H9 (cell line): ENCODE data around the gene CDNF. TPM values are rescaled to one million over a fixed set of nuclear protein-coding genes. Genes with fewer than 3 reads are reported as not detected.

Experiments used
- DNase-seq: peaks from one replicate; pipeline ENCODE4 v3.0.0-alpha.2; 2017
- H2AFZ ChIP-seq: one replicate; pipeline ENCODE4 v1.6.1; 2013; ENCODE audit warnings: mild to moderate bottlenecking, low read length, control low read depth, moderate library complexity
- H2AK5ac ChIP-seq: 2 replicates; pipeline ENCODE4 v1.6.1; 2013; ENCODE audit warnings: low read length, control low read depth, mixed read lengths; ENCODE audit not compliant: insufficient read length
- H2BK120ac ChIP-seq: one replicate; pipeline ENCODE4 v1.6.1; 2013; ENCODE audit warnings: low read depth, mild to moderate bottlenecking, low read length, control low read depth, inconsistent platforms; ENCODE audit not compliant: poor library complexity, severe bottlenecking
- H2BK12ac ChIP-seq: 2 replicates; pipeline ENCODE4 v1.6.1; 2013; ENCODE audit warnings: low read length, control low read depth, mixed read lengths, low read depth; ENCODE audit not compliant: insufficient read length
- H2BK15ac ChIP-seq: 2 replicates; pipeline ENCODE4 v1.6.1; 2013; ENCODE audit warnings: low read depth, low read length, control low read depth
- H2BK20ac ChIP-seq: one replicate; pipeline ENCODE4 v1.6.1; 2013; ENCODE audit warnings: low read depth, mild to moderate bottlenecking, low read length, control low read depth, inconsistent platforms; ENCODE audit not compliant: poor library complexity, severe bottlenecking
- H2BK5ac ChIP-seq: 2 replicates; pipeline ENCODE4 v1.6.1; 2013; ENCODE audit warnings: low read length, control low read depth, mixed read lengths; ENCODE audit not compliant: insufficient read length
- H3K14ac ChIP-seq: 2 replicates; pipeline ENCODE4 v1.6.1; 2013; ENCODE audit warnings: low read length, control low read depth; ENCODE audit not compliant: insufficient read depth
- H3K18ac ChIP-seq: 2 replicates; pipeline ENCODE4 v1.6.1; 2013; ENCODE audit warnings: low read depth, mild to moderate bottlenecking, mixed read lengths, low read length, control low read depth; ENCODE audit not compliant: insufficient read length
- H3K23ac ChIP-seq: 2 replicates; pipeline ENCODE4 v1.6.1; 2013; ENCODE audit warnings: low read length, control low read depth, mixed read lengths, low read depth; ENCODE audit not compliant: insufficient read length
- H3K23me2 ChIP-seq: 2 replicates; pipeline ENCODE4 v1.6.1; 2013; ENCODE audit warnings: low read depth, mild to moderate bottlenecking, mixed read lengths, low read length, control low read depth; ENCODE audit not compliant: insufficient read length, poor library complexity, severe bottlenecking
- H3K27ac ChIP-seq: 2 replicates; pipeline ENCODE4 v1.5.1; 2013; ENCODE audit warnings: low read length, control low read depth, mixed read lengths, low read depth; ENCODE audit not compliant: insufficient read length
- H3K27me3 ChIP-seq: 2 replicates; pipeline ENCODE4 v1.6.1; 2013; ENCODE audit warnings: low read length, control low read depth, inconsistent platforms; ENCODE audit not compliant: insufficient read depth
- H3K4ac ChIP-seq: 2 replicates; pipeline ENCODE4 v1.6.1; 2013; ENCODE audit warnings: low read depth, mild to moderate bottlenecking, control low read depth, inconsistent platforms, low read length, moderate library complexity
- H3K4me1 ChIP-seq: 2 replicates; pipeline ENCODE4 v1.6.1; 2013; ENCODE audit warnings: low read length, control low read depth, inconsistent platforms; ENCODE audit not compliant: insufficient read depth
- H3K4me2 ChIP-seq: 2 replicates; pipeline ENCODE4 v1.6.1; 2013; ENCODE audit warnings: low read length, control low read depth, mixed read lengths; ENCODE audit not compliant: insufficient read length, insufficient read depth
- H3K56ac ChIP-seq: 2 replicates; pipeline ENCODE4 v1.6.1; 2013; ENCODE audit warnings: low read depth, mild to moderate bottlenecking, mixed read lengths, low read length, control low read depth; ENCODE audit not compliant: insufficient read length
- H3K79me1 ChIP-seq: 2 replicates; pipeline ENCODE4 v1.6.1; 2013; ENCODE audit warnings: low read depth, mild to moderate bottlenecking, moderate library complexity, low read length, control low read depth, inconsistent platforms; ENCODE audit not compliant: insufficient read depth, poor library complexity, severe bottlenecking
- H3K79me2 ChIP-seq: 2 replicates; pipeline ENCODE4 v1.6.1; 2013; ENCODE audit warnings: low read length, control low read depth, inconsistent platforms; ENCODE audit not compliant: insufficient read depth
- H3K9ac ChIP-seq: 2 replicates; pipeline ENCODE4 v1.6.1; 2013; ENCODE audit warnings: low read length, control low read depth, mixed read lengths; ENCODE audit not compliant: insufficient read length; ENCODE audit errors: extremely low read depth
- H3K9me3 ChIP-seq: one replicate; pipeline ENCODE4 v1.6.1; 2013; ENCODE audit warnings: low read depth, low read length, inconsistent platforms; ENCODE audit not compliant: control insufficient read depth
- H3T11ph ChIP-seq: one replicate; pipeline ENCODE4 v1.6.1; 2013; ENCODE audit warnings: mild to moderate bottlenecking, low read length, control low read depth, inconsistent platforms
- H4K20me1 ChIP-seq: one replicate; pipeline ENCODE4 v1.6.1; 2013; ENCODE audit not compliant: control insufficient read depth, insufficient read length, insufficient read depth
- H4K5ac ChIP-seq: 2 replicates; pipeline ENCODE4 v1.6.1; 2013; ENCODE audit warnings: low read depth, mild to moderate bottlenecking, mixed read lengths, low read length, control low read depth; ENCODE audit not compliant: insufficient read length
- H4K8ac ChIP-seq: replicated peaks from 2 replicates; pipeline ENCODE4 v1.6.1; 2013; ENCODE audit warnings: low read length, control low read depth, mixed read lengths, low read depth; ENCODE audit not compliant: insufficient read length
- H4K91ac ChIP-seq: 2 replicates; pipeline ENCODE4 v1.6.1; 2013; ENCODE audit warnings: low read depth, mild to moderate bottlenecking, moderate library complexity, mixed read lengths, low read length, control low read depth; ENCODE audit not compliant: insufficient read length
- H3K27ac Mint-ChIP-seq, 3 experiments: 2 replicates in 2 of 3; 3 replicates in 1 of 3; pipeline ENCODE4 v1.8.0; 2020 to 2021; ENCODE audit warnings: mixed read lengths in 3 of 3, mild to moderate bottlenecking in 1 of 3, moderate library complexity in 1 of 3
- H3K27me3 Mint-ChIP-seq: 2 replicates; pipeline ENCODE4 v1.8.0; 2021; ENCODE audit warnings: low read depth, mild to moderate bottlenecking, moderate library complexity, mixed read lengths
- H3K36me3 Mint-ChIP-seq, 3 experiments: 2 replicates in 2 of 3; 3 replicates in 1 of 3; pipeline ENCODE4 v1.8.0; 2020 to 2021; ENCODE audit warnings: low read depth in 3 of 3, mixed read lengths in 3 of 3; ENCODE audit not compliant: insufficient read depth in 1 of 3
- H3K4me1 Mint-ChIP-seq, 2 experiments: 2 replicates each; pipeline ENCODE4 v1.8.0; 2020; ENCODE audit warnings: mixed read lengths in 2 of 2
- H3K4me3 Mint-ChIP-seq, 2 experiments: 2 replicates in 1 of 2; 3 replicates in 1 of 2; pipeline ENCODE4 v1.8.0; 2020 to 2021; ENCODE audit warnings: mild to moderate bottlenecking in 2 of 2, mixed read lengths in 2 of 2, moderate library complexity in 1 of 2
- H3K9me3 Mint-ChIP-seq, 2 experiments: 2 replicates in 1 of 2; 3 replicates in 1 of 2; pipeline ENCODE4 v1.8.0; 2020; ENCODE audit warnings: mild to moderate bottlenecking in 2 of 2, mixed read lengths in 2 of 2, moderate library complexity in 1 of 2
- WGBS: extraction: QIAGEN DNeasy Blood & Tissue Kit; methylation state at CpG from one replicate; pipeline ENCODE4 v1.1.7; 2013; ENCODE audit warnings: missing lambda C conversion rate, low lambda C conversion rate, mixed read lengths; ENCODE audit not compliant: insufficient read length; ENCODE audit errors: extremely low coverage; 5-methylcytosine and 5-hydroxymethylcytosine counted together
- long read RNA-seq: library from polyadenylated mRNA; unstranded; transcript quantifications from one replicate; pipeline ENCODE4 v2.0.0, GENCODE V29; 2020
- total RNA-seq: library from RNA; stranded (reverse); gene quantifications from 2 replicates; pipeline ENCODE4 v1.2.1, GENCODE V29; 2021
- TF ChIP-seq, protein P1 (sequence below): fragments of 200-600 bp; sonication (generic); conservative IDR thresholded peaks from 3 replicates; pipeline ENCODE4 v1.8.0; 2021; ENCODE audit warnings: antibody characterized with exemption, mild to moderate bottlenecking

CDNF gene
- 0.86 and 1.3 TPM in 2 replicates for total RNA-seq
- long read RNA-seq, partial matches to known transcripts = 0 of 6 reads
- long read RNA-seq, other reads (novel, unspliced or antisense) = 4 of 6 reads

DNA sequence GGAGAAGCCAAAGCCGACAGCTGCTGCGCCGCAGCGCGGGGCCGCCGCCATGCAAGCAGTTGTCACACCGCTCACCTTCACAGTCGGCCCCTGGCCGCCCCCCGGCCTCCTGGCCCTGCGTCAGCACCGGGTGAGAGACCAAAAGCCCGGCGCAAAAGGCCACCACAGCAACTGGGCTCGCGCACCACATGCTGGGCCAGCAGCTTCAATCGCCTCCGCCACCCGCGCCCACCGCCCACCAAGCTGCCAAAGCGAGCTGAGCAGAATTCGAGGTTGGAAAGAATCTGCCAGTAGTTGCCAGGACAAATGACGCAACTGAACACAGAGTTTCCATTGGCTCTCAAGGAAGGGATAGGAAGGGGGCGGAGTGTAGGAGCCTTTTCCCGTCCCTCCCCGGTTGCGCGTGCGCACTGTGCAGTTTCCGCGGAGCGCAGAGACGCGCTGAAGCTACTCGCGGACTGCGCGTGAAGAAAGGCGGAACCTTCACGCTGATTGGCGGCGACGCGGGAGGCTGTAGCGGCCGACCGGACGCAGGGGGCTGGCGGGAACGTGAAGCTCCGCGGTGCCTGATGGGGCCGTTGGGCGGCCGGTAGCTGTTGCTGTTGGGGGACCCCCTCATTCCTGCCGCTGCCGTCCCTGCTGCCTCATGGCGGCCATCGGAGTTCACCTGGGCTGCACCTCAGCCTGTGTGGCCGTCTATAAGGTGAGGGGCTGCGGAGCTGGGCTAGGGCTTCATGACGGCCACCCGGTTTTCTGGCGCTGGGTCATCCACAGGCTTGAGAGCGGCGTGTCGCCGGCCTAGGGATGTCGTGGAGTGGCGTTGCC lies at the start of gene CDNF, which contains the start of the genes HSPA14 and MSANTD7:
CDNF (minus strand) TSS at position 281 of the 825 bp plus-strand sequence; CDS start at position 190, 91 bp downstream.
HSPA14 (plus strand) TSS at position 550 of the 825 bp plus-strand sequence; CDS start at position 647, 97 bp downstream.
MSANTD7 (plus strand) TSS at position 550 of the 825 bp plus-strand sequence. CDS start 3,979 bp downstream, outside the sequence.
- H3K56ac ChIP-seq = no peak within 1 kb of the TSS
- H2BK20ac ChIP-seq = no peak within 1 kb of the TSS
- H3K79me1 ChIP-seq = no peaks in the 10 kb centered on the region
- H4K20me1 ChIP-seq = no peaks in the 10 kb centered on the region
- H2BK15ac ChIP-seq = no peak within 1 kb of the TSS
- H2BK5ac ChIP-seq = peak within 1 kb of the TSS; percentile 43
- DNase-seq = peak; percentile 99
- peak within 1 kb of the TSS; percentile 94 to 95 for H3K4me3 Mint-ChIP-seq
- peaks cover 21 to 23% of the 10 kb centered on the region in 2 experiments for H3K4me1 Mint-ChIP-seq
- H3K27me3 Mint-ChIP-seq = no peaks in the 10 kb centered on the region; the same call in 1 of the 2 replicates
- H3K27ac Mint-ChIP-seq = peak within 1 kb of the TSS; percentile 95 to 98 (median 97)
- peak within 1 kb of the TSS; percentile 97 for H3K14ac ChIP-seq
- no peak within 1 kb of the TSS for H3T11ph ChIP-seq
- no peaks in the 10 kb centered on the region for H3K9me3 Mint-ChIP-seq
- H3K36me3 Mint-ChIP-seq = peaks cover 13 to 37% (median 32%) of the 10 kb centered on the region in 3 experiments
- peak within 1 kb of the TSS; percentile 88 for H4K91ac ChIP-seq
- no CpG with 5 or more reads among the region's 72 CpGs for WGBS
- no peak within 1 kb of the TSS for H2AFZ ChIP-seq
- no peak within 1 kb of the TSS for H2BK120ac ChIP-seq
- H2BK12ac ChIP-seq = no peak within 1 kb of the TSS
- TF ChIP-seq, protein P1, sequence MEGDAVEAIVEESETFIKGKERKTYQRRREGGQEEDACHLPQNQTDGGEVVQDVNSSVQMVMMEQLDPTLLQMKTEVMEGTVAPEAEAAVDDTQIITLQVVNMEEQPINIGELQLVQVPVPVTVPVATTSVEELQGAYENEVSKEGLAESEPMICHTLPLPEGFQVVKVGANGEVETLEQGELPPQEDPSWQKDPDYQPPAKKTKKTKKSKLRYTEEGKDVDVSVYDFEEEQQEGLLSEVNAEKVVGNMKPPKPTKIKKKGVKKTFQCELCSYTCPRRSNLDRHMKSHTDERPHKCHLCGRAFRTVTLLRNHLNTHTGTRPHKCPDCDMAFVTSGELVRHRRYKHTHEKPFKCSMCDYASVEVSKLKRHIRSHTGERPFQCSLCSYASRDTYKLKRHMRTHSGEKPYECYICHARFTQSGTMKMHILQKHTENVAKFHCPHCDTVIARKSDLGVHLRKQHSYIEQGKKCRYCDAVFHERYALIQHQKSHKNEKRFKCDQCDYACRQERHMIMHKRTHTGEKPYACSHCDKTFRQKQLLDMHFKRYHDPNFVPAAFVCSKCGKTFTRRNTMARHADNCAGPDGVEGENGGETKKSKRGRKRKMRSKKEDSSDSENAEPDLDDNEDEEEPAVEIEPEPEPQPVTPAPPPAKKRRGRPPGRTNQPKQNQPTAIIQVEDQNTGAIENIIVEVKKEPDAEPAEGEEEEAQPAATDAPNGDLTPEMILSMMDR = no peak
- peaks cover 6% of the 10 kb centered on the region; the same call in 1 of the 2 replicates for H3K79me2 ChIP-seq
- H3K23ac ChIP-seq = no peak within 1 kb of the TSS
- peak within 1 kb of the TSS; percentile 28 for H3K27ac ChIP-seq
- no peak within 1 kb of the TSS for H4K8ac ChIP-seq
- no peaks in the 10 kb centered on the region for H3K23me2 ChIP-seq
- H4K5ac ChIP-seq = peak within 1 kb of the TSS; percentile 19
- H3K4me1 ChIP-seq = peaks cover 2% of the 10 kb centered on the region; the same call in 1 of the 2 replicates
- H3K9ac ChIP-seq = peak within 1 kb of the TSS; percentile 94
- peak within 1 kb of the TSS; percentile 95 for H3K18ac ChIP-seq
- no peaks in the 10 kb centered on the region for H3K9me3 ChIP-seq
- no peak within 1 kb of the TSS for H2AK5ac ChIP-seq
- H3K4me2 ChIP-seq = peak within 1 kb of the TSS; percentile 88
- H3K27me3 ChIP-seq = no peaks in the 10 kb centered on the region
- H3K4ac ChIP-seq = no peak within 1 kb of the TSS; the same call in 1 of the 2 replicates
